ENCODE results near the gene OR11A1. TPM values are rescaled to one million over a fixed set of nuclear protein-coding genes. Genes with fewer than 3 reads are reported as not detected.

OR11A1 gene
- total RNA-seq, 4 donors from 2014 or later = not detected

- no peak for DNase-seq
- no peak overlapping the region for H3K4me3 ChIP-seq
- no peaks in the 10 kb centered on the region for H3K36me3 ChIP-seq
- intact Hi-C loops (cut with DNase I; ENCODE audit: low total_unique reads) = no loop called here
- H3K27ac ChIP-seq = no peak overlapping the region
- H3K4me1 ChIP-seq = no peaks in the 10 kb centered on the region
- no peaks in the 10 kb centered on the region for H3K27me3 ChIP-seq
- H3K9me3 ChIP-seq = no peaks in the 10 kb centered on the region
- no peak for TF ChIP-seq POLR2A (IDR thresholded peaks at IDR 0.05)
- TF ChIP-seq CTCF (IDR thresholded peaks at IDR 0.05) = no peak
Observed at GRCh38 chr6:29424168-29424567, 32.7 kb downstream of the OR11A1 start.

- no peak for TF ChIP-seq POLR2A (IDR thresholded peaks at IDR 0.05)
- TF ChIP-seq CTCF (IDR thresholded peaks at IDR 0.05) = no peak
- Histone ChIP-seq H3K9me3 (no peaks in the 10 kb centered on the region), H3K27me3 (no peaks in the 10 kb centered on the region), H3K4me3 (no peak overlapping the region), H3K36me3 (no peaks in the 10 kb centered on the region), H3K27ac (no peak overlapping the region), H3K4me1 (no peaks in the 10 kb centered on the region)
- no peak for DNase-seq
- intact Hi-C loops (cut with DNase I; ENCODE audit: low total_unique reads) = no loop called here
Observed at GRCh38 chr6:29419516-29419915, 37.4 kb downstream of the OR11A1 start.

- no peak for DNase-seq
- H3K27me3 ChIP-seq = no peaks in the 10 kb centered on the region
- no peaks in the 10 kb centered on the region for H3K4me1 ChIP-seq
- intact Hi-C loops (cut with DNase I; ENCODE audit: low total_unique reads) = no loop called here
- H3K27ac ChIP-seq = no peak within 1 kb of the TSS
- no peaks in the 10 kb centered on the region for H3K9me3 ChIP-seq
- TF ChIP-seq CTCF (IDR thresholded peaks at IDR 0.05) = no peak
- TF ChIP-seq POLR2A (IDR thresholded peaks at IDR 0.05) = no peak
- H3K36me3 ChIP-seq = no peaks in the 10 kb centered on the region
- no peak within 1 kb of the TSS for H3K4me3 ChIP-seq
Observed at GRCh38 chr6:29414588-29414987, 42.3 kb downstream of the OR11A1 start, which contains the start of gene OR12D1. Gene OR12D1, plus strand, starts transcription at chr6:29414928.

GRCh38 chr6:29403801-29404200 lies 53.1 kb downstream of the OR11A1 start:
- intact Hi-C loops (cut with DNase I; ENCODE audit: low total_unique reads) = no loop called here
- no peak overlapping the region for H3K4me3 ChIP-seq
- no peak for DNase-seq
- H3K4me1 ChIP-seq = no peaks in the 10 kb centered on the region
- no peak for TF ChIP-seq CTCF (IDR thresholded peaks at IDR 0.05)
- TF ChIP-seq POLR2A (IDR thresholded peaks at IDR 0.05) = no peak
- no peaks in the 10 kb centered on the region for H3K9me3 ChIP-seq
- no peaks in the 10 kb centered on the region for H3K27me3 ChIP-seq
- H3K36me3 ChIP-seq = no peaks in the 10 kb centered on the region
- no peak overlapping the region for H3K27ac ChIP-seq

GRCh38 chr6:29399525-29399924 lies 57.3 kb downstream of the OR11A1 start:
- no peak for TF ChIP-seq CTCF (IDR thresholded peaks at IDR 0.05)
- TF ChIP-seq POLR2A (IDR thresholded peaks at IDR 0.05) = no peak
- intact Hi-C loops (cut with DNase I; ENCODE audit: low total_unique reads) = no loop called here
- H3K36me3 ChIP-seq = no peaks in the 10 kb centered on the region

More at GRCh38 chr6:29399525-29399924, 57.3 kb downstream of the OR11A1 start:
- Histone ChIP-seq H3K4me1 (no peaks in the 10 kb centered on the region), H3K4me3 (no peak overlapping the region), H3K27ac (no peak overlapping the region), H3K27me3 (no peaks in the 10 kb centered on the region), H3K9me3 (no peaks in the 10 kb centered on the region)
- DNase-seq = no peak
